ENCODE results near the gene THRAP3.
A peak's percentile ranks its signal among the peaks of the same experiment; 100 is the strongest.

The THRAP3 gene

DNA sequence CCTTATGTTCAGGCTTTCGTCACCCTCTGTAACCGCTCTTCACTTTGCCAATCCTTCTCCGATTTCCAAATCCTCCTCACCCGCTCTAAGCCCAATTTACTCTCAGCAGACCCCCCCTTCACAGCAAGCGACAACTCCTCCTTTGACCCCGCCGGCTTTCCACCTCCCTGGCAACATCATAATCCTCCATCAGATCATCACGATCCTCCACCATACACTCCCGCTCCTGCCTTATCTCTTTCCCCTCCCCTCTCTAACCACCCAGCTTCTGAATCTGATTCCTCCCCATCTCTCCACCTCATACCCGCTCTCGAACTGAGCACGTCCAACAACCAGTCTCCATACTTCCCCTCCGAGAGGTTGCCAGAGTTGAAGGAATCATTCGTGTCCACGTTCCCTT lies 106.7 kb downstream of the THRAP3 start:
- no peak for DNase-seq

DNA sequence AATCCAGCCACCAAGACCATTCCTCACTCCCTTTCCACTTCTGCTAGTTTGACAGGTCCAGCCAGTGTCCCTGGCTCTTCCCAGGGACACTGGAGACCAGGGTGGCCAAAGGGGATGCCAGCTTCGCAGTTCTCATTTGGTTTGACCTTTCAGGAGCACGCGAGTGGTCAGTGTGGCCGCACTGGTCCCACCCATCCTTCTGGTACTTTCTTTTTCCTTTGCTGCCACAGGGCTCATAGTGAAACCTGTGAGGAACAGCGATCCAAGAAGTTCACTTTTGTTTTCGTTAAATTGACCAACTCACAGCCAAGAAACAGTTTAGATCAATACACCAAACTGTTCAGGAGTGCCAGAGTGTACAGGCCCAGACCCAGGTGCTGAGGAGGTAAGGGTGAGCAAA lies 113.6 kb downstream of the THRAP3 start:
- DNase-seq = no peak

DNA sequence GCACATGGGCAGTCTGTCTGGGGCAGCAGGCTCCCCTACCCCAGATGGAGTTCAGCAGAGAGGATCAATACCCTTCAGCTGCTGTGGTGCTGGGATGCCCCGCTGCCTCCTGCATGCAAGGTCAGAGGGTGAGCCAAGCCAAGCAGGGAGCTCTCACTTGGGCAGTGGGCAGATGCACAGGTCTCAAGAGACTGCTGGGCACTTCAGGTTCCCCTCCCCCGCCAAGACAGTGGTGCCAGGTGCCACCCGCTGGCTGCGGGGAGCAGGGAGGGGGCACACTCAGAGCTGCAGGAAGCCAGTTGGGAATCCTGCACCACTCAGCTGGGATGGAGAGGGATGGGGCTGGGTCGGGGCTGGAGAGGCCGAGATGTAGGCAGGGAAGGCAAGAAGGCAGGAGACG lies 115.0 kb downstream of the THRAP3 start:
- DNase-seq = no peak

DNA sequence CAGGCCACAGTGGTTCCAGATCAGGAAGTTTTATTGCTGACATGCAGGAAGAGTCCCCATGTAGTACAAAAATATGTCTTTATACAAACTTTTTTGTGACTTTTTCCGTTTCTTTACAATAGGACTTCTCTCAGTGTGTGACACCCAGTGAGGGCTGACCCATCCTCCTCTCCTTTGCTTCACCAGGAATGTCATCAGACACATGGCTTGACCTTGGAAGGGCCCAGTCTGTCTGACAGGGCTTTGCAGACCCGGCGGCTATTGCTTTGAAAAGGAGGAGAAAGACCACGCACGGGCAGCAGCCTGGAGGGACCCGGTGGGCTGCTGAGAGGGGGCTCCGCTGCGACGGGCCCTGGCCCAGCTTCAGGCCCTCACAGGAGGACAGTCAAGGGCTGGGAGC lies 115.4 kb downstream of the THRAP3 start:
- no peak for DNase-seq

DNA sequence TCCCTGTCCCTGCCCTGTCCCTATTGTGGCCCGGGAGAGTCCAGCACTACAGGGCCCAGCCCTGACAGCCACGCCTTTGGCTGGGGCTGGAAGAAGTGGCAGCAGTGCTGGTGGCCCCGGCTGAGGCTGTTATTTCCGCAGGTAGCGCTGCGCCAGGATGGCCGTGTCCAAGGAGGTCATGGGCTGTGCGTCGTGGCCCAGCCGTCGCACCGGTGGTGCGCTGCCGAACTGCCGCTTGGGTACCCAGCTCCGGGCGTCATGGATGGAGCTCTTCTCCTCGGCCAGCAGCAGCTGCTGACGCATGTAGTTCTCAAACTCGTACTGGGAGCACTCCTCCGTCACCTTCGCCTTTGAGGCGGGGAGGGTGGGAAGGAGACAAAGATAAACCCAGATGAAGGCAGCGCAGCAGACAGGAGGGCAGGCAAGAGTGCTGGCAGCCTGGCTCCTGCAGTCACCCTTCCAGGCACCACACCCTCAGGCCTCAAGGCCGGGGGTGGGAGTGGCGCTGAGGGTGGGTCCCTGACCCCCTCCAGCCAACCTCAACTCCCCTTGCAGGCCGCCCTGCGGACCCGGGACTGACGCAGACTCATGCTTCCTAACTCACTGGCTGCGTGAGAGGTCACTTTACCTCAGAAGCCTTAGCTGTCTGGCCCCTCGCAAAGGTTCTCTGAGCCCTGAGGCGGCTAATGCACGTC lies 117.5 kb downstream of the THRAP3 start:
- no peak for DNase-seq

DNA sequence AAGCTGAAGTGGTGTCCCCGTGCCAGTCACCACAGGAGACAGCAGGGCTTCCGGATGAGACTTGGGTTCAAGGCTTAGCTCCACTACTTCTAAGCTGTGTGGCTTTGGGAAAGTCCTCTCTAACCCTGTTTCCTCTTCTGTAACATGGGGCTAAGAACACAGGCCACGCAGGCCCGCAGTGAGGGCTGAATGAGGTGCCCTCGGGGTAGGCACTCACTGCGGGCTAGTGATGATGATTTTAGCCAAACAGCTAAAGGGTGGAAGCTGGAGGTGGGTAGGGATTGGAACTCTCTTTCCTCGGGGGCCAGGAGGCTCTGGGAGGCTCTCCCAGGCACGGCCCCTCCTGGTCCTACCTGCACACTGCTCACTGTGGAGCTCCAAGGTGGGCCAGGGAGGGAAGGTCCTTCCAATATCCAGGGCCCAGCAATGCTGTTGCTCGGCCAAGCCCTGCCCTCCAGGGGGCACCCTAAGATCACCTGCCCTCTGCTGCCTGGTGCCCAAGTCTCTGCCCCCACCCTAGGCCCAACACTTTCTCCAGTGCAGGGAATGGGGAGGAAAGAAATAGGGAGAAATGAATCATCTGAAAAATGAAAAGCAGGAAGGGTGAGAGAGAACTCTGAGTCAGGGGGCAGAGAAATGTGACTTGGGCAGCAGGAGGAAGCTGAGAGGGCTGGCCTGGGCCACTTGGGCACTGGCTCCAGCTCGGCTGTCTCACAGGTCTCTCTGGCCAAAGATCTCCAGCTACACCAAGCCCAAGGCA lies 118.4 kb downstream of the THRAP3 start:
- DNase-seq = peak; percentile 34

DNA sequence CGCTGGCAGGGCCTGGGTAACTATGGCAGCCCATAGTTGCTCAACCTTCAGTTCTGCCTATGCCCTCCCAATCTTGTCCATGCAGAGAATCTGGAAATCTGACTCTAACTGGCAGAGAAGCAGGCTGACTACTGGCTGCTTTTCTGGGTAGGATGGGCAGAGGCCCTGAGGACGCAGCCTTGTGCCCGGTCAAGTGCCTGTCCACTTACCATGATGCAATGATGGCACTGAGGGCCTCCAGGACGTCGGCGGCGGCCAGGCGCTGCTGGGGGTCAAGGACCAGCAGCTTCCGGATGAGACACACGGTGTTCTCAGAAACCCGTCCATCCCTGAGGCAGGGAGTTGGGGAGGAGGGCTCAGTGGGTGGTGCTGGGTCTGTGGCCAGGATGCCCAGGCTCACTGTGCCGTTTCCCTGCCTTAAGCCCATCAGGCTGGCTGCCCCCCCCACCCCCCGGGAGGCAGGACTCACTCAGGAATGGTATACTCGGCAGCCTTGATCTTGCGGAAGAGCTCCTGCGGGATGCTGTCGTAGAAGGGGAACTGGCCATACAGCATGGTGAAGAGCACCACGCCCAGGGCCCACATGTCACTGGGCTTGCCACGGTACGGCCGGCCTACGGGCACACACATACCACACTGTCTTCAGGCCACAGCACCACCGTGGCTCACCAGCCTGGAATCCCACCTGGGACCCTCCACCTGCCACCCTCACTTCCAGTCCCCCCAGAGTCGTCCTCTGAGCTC lies 119.6 kb downstream of the THRAP3 start:
- no peak for DNase-seq

DNA sequence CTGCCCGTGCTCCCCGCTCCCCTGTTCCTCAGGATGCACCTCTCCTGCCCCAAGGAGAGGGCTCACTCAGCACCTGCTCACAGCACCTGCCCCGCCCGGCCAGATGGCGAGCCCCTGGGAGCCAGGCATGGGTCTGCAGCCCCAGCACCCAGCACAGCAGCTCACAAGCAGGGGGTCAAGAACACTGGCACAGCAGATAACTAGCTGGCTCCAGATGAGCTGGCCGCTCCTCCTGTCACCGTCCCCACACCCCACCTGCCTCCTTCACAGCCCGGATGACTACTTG lies 120.1 kb downstream of the THRAP3 start:
- no peak for DNase-seq

DNA sequence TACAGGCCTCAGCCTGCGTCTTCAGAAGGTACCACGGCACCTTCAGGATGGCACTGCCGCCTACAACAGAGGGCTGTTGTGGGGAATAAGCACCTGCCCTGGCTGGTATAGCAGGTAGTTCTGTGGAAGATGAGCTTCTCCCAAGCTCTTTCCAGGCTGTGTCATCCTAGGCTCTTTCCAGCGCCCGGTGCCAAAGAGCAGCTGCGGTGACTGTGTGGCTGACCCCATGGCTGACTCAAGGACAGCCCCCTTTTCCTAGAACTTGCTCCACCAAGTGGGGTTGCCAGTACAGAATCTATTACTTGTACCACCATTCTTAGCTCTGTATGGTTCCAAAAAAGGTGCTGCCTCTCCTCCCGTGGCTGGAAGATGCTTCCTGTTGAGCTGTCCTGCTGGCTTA lies 121.1 kb downstream of the THRAP3 start:
- DNase-seq = no peak

DNA sequence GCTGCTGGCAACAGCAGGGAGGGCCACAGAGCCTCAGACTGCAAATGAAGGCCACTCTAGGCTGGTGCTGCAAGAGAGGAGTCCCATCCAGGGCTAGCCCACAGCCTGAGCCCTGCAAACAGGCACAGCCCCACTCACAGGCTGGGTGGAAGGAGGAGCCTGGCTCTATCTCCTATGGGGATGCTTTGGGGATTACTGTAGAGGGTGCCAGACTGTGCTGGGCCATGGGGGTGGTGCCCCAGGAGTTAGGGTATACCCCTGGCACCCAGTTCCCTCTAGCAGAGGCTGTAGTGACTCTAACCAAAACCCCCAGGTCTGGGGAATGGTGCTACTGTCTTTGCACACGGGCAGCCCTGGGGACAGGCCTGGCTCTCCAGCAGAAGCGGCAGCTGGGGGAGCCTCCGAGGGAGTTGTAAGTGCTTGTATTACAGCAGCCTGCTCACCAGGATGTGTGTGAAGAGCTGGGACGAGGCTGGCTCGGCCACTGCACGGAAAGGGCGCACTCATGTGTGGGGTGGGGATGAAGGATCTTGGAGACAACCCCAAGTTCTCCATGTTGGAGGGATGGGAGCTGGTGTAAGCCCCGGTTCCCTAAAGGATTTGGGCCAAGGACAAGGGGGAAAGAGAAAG lies 122.6 kb downstream of the THRAP3 start:
- no peak for DNase-seq

DNA sequence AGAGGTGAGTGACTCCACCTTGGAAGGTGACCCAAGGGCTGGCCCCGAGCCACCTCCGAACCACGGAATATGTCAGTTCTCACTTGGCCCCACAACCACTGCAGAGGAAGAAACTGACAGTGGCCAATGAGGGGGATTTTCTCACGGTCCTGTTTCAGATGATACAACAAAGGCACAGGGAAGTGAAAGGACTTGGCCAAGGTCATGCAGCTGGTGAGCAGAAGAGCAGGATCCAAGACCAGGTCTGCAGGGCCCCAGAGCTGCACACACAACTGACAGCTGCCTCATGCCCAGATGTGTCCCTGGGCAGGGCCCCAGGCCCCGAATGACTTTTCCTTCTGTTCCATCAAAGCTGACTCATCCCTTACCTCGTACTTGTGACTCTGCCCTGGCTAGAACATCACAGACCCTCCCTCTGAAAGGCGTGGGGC lies 125.0 kb downstream of the THRAP3 start:
- no peak for DNase-seq

DNA sequence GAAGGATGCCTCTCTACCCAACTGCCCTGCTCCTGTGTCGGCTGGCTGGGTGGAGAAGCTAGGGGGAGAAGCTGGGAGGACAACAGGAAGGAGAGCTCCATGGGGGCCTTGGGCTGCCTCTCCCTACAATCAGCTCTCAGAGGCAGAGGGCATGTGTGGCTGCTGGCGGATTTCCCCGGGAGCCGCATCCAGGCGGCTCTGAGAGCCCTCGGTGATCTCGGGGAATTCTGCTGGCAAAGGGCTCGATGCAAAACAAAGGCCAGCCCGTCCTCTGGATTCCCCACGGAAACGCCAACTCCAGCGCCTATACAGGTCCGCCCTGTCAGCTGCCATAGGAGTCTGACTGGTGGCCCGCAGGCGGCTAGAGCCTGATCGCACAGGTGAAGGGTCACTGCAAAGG lies 125.6 kb downstream of the THRAP3 start:
- no peak for DNase-seq

DNA sequence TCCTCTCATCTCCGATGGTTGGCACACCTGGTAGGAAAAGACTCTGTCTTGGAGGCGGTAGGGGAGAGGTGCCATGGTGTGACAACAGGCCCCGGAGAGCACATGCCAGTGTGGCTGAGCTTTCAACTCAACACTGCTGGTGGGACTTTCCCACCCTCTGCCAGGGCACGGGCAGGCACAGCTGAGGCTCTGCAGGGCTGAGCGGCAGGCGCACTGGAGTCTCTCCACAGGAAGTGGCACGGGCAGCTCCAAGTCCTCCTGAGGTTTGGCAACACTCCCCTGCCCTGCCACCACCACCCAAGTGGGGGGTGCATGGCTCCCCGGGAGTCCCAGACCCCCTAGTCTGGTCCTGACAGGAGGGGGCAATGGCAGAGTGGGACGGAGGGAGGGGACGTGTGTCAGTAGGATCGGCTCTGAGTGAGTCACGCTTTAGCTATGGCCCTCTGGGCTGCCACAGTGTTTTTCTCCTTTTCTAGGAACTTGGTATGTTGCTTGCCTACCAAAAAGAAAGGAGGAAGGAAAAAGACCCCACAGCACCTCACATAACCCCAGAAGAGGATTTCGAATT lies 126.5 kb downstream of the THRAP3 start:
- DNase-seq = peak; percentile 77

DNA sequence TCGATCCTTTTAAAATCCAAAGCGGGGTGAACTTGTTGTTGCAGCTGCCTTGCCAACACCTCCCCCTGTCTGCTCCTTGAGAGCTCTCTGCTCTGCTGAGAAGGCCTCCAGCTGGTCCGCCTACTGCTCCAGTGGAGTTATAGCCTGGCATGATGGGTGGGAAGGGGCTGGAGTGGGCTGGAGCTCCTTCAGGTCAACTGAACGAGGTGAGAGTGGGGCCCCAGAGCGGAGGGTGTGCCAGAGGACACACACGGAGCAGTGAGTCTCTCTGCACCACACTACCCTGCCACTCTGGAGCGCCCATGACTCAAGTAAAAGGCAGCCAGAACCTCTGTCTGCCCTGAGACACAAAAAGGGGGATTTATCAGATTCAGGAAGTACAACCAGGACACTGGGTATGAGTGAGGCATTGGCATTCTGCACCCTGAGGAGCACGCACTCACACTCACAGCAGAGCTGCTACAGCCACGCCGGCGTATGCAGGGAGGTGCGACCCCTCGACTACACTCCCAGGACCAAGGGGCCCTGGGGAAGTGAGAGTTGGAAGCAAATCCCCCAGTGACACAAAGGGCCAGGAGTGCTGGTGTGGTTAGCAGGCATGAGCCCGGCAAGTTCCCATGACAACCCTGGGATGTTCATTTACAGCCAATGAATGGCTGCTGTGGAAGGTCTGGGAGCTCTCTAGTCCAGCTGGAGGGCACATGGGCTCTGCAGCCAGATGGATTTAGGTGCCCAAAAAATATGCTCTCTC lies 127.2 kb downstream of the THRAP3 start:
- DNase-seq = peak; percentile 81

DNA sequence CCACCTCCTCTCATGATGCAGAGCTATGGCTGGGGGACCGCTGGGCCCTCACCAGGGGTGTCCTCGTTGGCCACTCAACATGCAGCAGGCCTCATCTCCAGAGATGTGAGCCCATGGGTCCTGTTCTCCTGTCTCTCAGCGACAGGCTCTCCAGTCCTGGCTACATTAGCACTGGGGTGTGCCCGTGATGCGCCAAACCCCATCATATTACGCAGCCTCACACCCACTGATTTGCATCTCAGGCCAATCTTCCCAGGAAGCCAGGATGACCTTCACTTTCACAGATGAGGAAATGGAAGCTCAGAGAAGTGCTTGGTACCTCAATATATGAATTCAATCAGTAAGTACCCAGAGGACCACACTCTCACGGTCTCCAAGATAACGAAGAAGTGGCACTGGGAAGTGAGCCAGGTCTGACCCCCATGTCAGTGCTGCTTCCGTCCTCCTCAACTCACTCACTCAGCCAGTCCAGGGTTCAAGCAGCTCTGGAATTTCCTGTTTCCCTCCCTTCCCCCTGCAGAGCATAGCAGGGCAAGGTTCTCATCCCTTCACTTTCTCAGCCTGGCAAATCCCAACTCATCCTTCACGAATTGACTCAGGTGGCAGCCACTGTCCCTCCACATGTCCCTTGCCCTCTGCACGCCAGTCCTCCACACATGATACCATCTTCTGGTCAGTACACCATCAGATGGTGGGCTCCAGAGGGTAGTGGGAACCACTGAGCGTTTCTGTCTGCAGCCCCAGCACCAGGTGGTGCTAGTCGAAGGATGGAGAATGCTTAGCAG lies 128.1 kb downstream of the THRAP3 start:
- no peak for DNase-seq

DNA sequence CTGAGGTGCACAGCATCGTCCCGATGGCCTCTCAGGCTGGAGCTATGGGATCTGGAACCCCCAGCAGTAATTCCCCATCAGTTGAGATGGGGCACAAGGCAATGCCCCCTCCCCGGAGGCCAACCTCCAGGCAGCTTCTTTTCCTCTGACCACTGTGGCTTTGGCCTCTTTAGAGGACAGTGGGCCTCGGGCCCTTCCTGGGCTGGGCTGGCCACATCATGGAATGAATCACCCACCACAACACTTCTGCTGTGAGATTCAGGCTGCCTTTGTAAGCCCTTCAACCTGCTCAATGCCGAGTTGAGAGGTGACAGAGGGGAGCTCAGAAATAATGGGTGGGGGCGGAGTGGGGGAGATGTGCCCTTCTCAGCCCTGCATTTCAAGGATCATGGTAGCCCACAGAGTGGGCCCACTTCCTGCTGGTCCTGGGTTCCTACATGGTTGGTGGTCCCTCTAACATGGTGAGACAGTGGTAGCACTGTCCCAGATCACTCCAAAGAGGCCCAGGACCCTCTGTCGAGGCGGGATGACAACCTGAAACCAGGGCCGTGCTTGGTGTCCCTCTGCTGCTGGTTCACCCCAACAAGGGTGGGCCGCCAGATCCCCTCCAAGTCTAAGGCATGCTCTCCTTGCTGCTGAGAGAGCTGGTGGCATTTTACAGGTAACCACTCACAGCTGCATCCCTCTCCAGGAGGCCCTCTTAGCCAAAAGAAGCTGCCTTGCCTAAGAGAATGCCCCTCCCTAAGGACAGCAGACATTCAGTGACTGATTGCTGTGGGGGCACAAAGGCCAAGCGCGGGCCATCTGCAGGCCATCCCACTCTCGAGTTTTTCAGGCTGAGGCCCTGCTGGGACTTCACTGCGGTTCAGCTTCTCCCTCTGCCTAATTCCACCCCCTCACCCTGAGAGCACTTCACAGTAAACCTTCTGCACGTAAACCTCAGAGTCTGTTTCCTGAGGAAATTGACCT lies 129.0 kb downstream of the THRAP3 start:
- peak; percentile 22 for DNase-seq

DNA sequence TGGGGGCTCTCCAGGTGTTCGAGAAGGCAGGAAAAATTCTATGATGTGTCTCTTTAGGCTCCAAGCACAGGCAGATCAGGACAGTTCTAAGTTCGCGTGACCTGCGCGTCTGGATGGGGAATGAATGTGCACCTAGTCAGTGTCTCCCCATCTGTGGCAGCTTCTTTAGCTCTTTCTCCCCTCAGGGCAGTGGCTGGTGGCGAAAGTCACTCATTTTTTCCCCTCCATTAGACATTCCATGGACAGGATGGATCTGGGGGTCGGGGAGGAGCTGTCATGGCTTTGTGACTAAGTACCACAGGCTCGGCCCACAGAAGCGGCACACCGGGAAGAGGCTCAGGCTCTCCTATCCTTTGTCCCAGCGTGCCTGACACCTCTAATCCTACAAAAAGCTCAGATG lies 130.2 kb downstream of the THRAP3 start:
- DNase-seq = no peak

Measured in amniotic stem cell (primary cell).